ENCODE data around the gene EIF4G3.
"Not testable (repeated sequence)": the region's sequence is repeated elsewhere in the genome, so short reads cannot be mapped to it uniquely, and the experiment has no call there.

The EIF4G3 gene

GRCh38 chr1:21200767-21201166, 24.1 kb upstream of the EIF4G3 start:
- Mint-ChIP-seq H3K27me3 (peaks cover 4 to 16% of the 10 kb centered on the region in 2 donors), H3K36me3 (no peaks in the 10 kb centered on the region), H3K4me3 (no peak overlapping the region), H3K4me1 (no peaks in the 10 kb centered on the region), H3K27ac (no peak overlapping the region), H3K9me3 (no peaks in the 10 kb centered on the region)
- DNase-seq (no peak), ATAC-seq (replicated peaks) (no peak)

DNA sequence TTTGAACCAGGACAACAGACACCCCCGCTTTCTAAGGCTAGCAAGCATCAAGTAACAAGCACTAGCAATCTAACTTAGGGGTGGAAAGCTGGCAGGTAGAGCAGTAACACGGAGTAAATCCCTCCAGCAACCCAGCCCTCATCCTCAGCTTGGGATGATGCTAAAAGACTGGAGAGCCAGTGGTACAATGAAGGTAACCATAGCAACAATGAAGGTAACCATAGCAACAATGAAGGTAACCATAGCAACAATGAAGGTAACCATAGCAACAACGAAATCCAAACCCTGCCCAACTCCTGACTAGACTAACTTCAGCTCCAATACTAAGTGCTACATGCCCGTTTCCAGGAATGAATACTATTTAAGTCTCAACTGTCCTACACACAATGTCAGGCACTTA, 22.2 kb upstream of the EIF4G3 start:
- Mint-ChIP-seq H3K36me3 (no peaks in the 10 kb centered on the region), H3K27ac (no peak overlapping the region)

DNA sequence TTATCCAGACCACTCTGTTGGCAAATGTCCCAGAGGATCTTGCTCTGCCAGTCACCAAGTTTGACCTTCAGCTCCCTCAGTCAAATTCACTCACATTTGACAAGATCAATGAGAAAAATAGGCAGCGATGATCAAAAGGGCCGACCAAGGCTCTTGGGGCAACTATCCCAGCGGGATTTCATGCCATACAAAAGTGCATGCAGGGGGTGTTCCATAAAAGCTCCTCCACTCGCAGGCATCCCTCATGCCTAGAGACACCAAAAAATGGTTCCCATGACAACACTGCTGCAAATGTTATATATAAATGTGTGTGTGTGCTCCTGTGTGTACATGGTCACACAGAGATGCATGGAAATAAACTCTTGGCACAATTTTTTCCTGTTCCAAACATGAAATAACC, 16.2 kb upstream of the EIF4G3 start:
- H3K4me3 Mint-ChIP-seq, result no peak overlapping the region
- peaks cover 12 to 21% of the 10 kb centered on the region in 2 donors for H3K27me3 Mint-ChIP-seq
- no peaks in the 10 kb centered on the region for H3K36me3 Mint-ChIP-seq
- DNase-seq (no peak), ATAC-seq (replicated peaks) (no peak)
- peaks cover 0 to 6% of the 10 kb centered on the region in 2 donors for H3K4me1 Mint-ChIP-seq
- H3K9me3 Mint-ChIP-seq, result no peaks in the 10 kb centered on the region
- H3K27ac Mint-ChIP-seq, result no peak overlapping the region

More for the DNA sequence above, 22.2 kb upstream of the EIF4G3 start:
- H3K4me1 Mint-ChIP-seq, result peaks cover 0 to 6% of the 10 kb centered on the region in 2 donors
- H3K27me3 Mint-ChIP-seq, result peaks cover 4 to 19% of the 10 kb centered on the region in 2 donors
- ATAC-seq (replicated peaks) (no peak), DNase-seq (no peak)
- no peaks in the 10 kb centered on the region for H3K9me3 Mint-ChIP-seq
- no peak overlapping the region for H3K4me3 Mint-ChIP-seq

- peaks cover 0 to 6% of the 10 kb centered on the region in 2 donors for H3K4me1 Mint-ChIP-seq
- ATAC-seq (replicated peaks) (no peak), DNase-seq (no peak)
- H3K27ac Mint-ChIP-seq, result no peak overlapping the region
- peaks cover 12 to 21% of the 10 kb centered on the region in 2 donors for H3K27me3 Mint-ChIP-seq
- no peaks in the 10 kb centered on the region for H3K9me3 Mint-ChIP-seq
- no peaks in the 10 kb centered on the region for H3K36me3 Mint-ChIP-seq
- H3K4me3 Mint-ChIP-seq, result no peak overlapping the region
Measured at GRCh38 chr1:21192284-21192683, 15.6 kb upstream of the EIF4G3 start.

- not testable (repeated sequence) for H3K9me3 Mint-ChIP-seq; H3K27ac Mint-ChIP-seq; DNase-seq; H3K36me3 Mint-ChIP-seq; H3K4me1 Mint-ChIP-seq; ATAC-seq (replicated peaks); H3K4me3 Mint-ChIP-seq
- peaks cover 8 to 13% of the 10 kb centered on the region in 2 donors for H3K27me3 Mint-ChIP-seq
Measured at GRCh38 chr1:21190771-21191170, 14.1 kb upstream of the EIF4G3 start.

GRCh38 chr1:21189906-21190500, 13.3 kb upstream of the EIF4G3 start:
- no peak overlapping the region for H3K27ac Mint-ChIP-seq
- ATAC-seq (replicated peaks), result no peak
- peaks cover 8 to 13% of the 10 kb centered on the region in 2 donors for H3K27me3 Mint-ChIP-seq
- H3K4me1 Mint-ChIP-seq, result peaks cover 0 to 2% of the 10 kb centered on the region in 2 donors
- H3K9me3 Mint-ChIP-seq, result no peaks in the 10 kb centered on the region
- no peak overlapping the region for H3K4me3 Mint-ChIP-seq
- H3K36me3 Mint-ChIP-seq, result no peaks in the 10 kb centered on the region
- DNase-seq, result no peak

DNA sequence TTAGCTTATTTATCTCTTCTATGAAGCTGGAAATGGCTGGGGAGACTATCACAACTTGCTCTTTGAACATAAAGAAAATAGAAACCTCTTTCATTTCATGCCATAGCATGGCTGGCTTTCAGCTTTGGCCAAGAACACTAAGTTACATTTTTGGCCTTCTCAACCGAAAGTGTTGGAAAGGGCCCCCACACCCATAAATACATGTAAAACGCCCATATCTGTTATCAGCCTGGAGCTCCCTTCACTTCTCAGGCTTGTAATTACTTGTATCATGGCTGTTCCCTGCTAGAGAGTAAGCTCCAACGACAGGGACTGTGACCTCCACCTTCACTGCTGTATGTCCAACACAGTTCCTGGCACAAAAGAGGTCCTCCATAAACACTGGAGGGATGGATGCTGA, 12.7 kb upstream of the EIF4G3 start:
- Mint-ChIP-seq H3K36me3 (no peaks in the 10 kb centered on the region), H3K4me3 (no peak overlapping the region), H3K4me1 (peaks cover 2 to 4% of the 10 kb centered on the region in 2 donors), H3K9me3 (no peaks in the 10 kb centered on the region), H3K27me3 (peaks cover 8 to 13% of the 10 kb centered on the region in 2 donors), H3K27ac (no peak overlapping the region)
- ATAC-seq (replicated peaks) (no peak), DNase-seq (no peak)

- no peak overlapping the region for H3K27ac Mint-ChIP-seq
- peaks cover 11 to 16% of the 10 kb centered on the region in 2 donors for H3K4me1 Mint-ChIP-seq
- H3K9me3 Mint-ChIP-seq, result no peaks in the 10 kb centered on the region
- H3K27me3 Mint-ChIP-seq, result peaks cover 5 to 7% of the 10 kb centered on the region in 2 donors
- H3K36me3 Mint-ChIP-seq, result no peaks in the 10 kb centered on the region
- DNase-seq (no peak), ATAC-seq (replicated peaks) (no peak)
- no peak overlapping the region for H3K4me3 Mint-ChIP-seq
Measured at GRCh38 chr1:21188235-21188634, 11.5 kb upstream of the EIF4G3 start.

GRCh38 chr1:21185221-21185731, 8.6 kb upstream of the EIF4G3 start:
- H3K27ac Mint-ChIP-seq, result no peak overlapping the region
- no peaks in the 10 kb centered on the region for H3K9me3 Mint-ChIP-seq
- H3K36me3 Mint-ChIP-seq, result no peaks in the 10 kb centered on the region

DNA sequence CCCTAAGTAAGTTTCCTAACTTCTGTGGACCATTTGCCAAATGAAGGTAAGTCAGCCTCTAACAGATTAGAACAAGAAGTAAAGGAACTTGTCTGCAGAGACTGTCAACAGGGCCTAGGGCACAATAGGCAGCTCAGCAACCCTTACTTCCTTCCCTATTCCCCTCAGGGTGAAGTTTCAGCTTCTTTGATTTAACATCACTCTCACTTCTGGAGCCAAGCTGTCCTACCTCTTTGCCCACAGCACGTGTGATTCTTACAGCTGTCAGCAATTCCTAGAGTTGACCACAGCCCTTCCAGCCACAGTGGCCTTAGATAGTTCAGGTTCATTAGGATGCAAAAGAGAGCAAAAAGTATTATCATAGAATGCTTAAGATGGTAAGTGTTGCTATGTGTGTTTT, 7.6 kb upstream of the EIF4G3 start:
- no peaks in the 10 kb centered on the region for H3K36me3 Mint-ChIP-seq
- H3K4me3 Mint-ChIP-seq, result no peak overlapping the region

More at GRCh38 chr1:21185221-21185731, 8.6 kb upstream of the EIF4G3 start:
- DNase-seq, result no peak
- no peak for ATAC-seq (replicated peaks)
- Mint-ChIP-seq H3K4me3 (no peak overlapping the region), H3K27me3 (no peaks in the 10 kb centered on the region), H3K4me1 (peaks cover 16 to 27% of the 10 kb centered on the region in 2 donors)

GRCh38 chr1:21182181-21182731, 5.6 kb upstream of the EIF4G3 start:
- no peak overlapping the region for H3K4me3 Mint-ChIP-seq
- ATAC-seq (replicated peaks), result peak; percentile 72 to 81
- peak overlapping the region; percentile 9 for H3K27ac Mint-ChIP-seq
- no peaks in the 10 kb centered on the region for H3K36me3 Mint-ChIP-seq
- H3K27me3 Mint-ChIP-seq, result no peaks in the 10 kb centered on the region
- peaks cover 16 to 27% of the 10 kb centered on the region in 2 donors for H3K4me1 Mint-ChIP-seq
- DNase-seq, result no peak
- H3K9me3 Mint-ChIP-seq, result no peaks in the 10 kb centered on the region

More for the DNA sequence above, 7.6 kb upstream of the EIF4G3 start:
- Mint-ChIP-seq H3K27ac (no peak overlapping the region), H3K27me3 (no peaks in the 10 kb centered on the region), H3K4me1 (peaks cover 16 to 27% of the 10 kb centered on the region in 2 donors), H3K9me3 (no peaks in the 10 kb centered on the region)
- ATAC-seq (replicated peaks) (peak; percentile 84 to 88), DNase-seq (no peak)

- H3K9me3 Mint-ChIP-seq; H3K4me3 Mint-ChIP-seq; ATAC-seq (replicated peaks); H3K27me3 Mint-ChIP-seq; H3K27ac Mint-ChIP-seq; DNase-seq: not testable (repeated sequence)
- H3K36me3 Mint-ChIP-seq, result peaks cover 12% of the 10 kb centered on the region in 2 donors
- H3K4me1 Mint-ChIP-seq, result peaks cover 16 to 31% of the 10 kb centered on the region in 2 donors
Measured at GRCh38 chr1:21178271-21178670, 1.6 kb upstream of the EIF4G3 start.

- DNase-seq (peak; percentile 23), ATAC-seq (replicated peaks) (peak; percentile 11 to 18)
- Mint-ChIP-seq H3K27ac (peak overlapping the region; percentile 98), H3K9me3 (no peaks in the 10 kb centered on the region), H3K36me3 (peaks cover 14 to 21% of the 10 kb centered on the region in 2 donors), H3K4me1 (peaks cover 19 to 33% of the 10 kb centered on the region in 2 donors), H3K27me3 (no peaks in the 10 kb centered on the region), H3K4me3 (peak overlapping the region; percentile 94 to 99)
Measured at GRCh38 chr1:21175670-21176581, 771 bp downstream of the EIF4G3 start.

DNA sequence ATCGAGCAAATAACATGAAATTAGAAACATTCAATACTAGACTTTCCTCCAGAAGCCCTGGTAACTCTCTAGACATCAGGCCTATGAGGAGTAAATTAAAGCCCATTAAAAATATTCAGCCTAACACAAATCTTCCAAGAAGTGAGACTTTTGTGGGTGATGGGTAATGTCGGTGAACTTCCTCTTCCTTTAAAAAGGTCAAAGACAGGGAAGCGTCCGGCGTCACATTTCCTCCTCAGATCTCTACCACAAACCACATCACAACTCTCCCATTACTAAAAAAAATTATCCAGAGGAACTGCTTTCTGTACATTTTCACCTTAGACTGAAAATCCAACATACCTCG, 1.4 kb downstream of the EIF4G3 start:
- ATAC-seq (replicated peaks) (peak; percentile 27 to 30), DNase-seq (peak; percentile 35)
- Mint-ChIP-seq H3K4me3 (peak overlapping the region; percentile 94 to 99), H3K27ac (peak overlapping the region; percentile 98), H3K36me3 (peaks cover 16 to 25% of the 10 kb centered on the region in 2 donors), H3K27me3 (no peaks in the 10 kb centered on the region), H3K9me3 (no peaks in the 10 kb centered on the region), H3K4me1 (peaks cover 20 to 33% of the 10 kb centered on the region in 2 donors)

Data from stimulated activated naive B cell treated with anti-CD40 and anti-IgM and Interleukin-4, amounts not matched to agents 10 μg/mL and 1 μg/mL and 100 μg/mL, for 72 hours (primary cell).